GM10847 (cell line): Measurements from ENCODE around the gene CBFA2T2.

Experiments
- POLR2A ChIP-seq: IDR thresholded peaks from 2 replicates; pipeline ENCODE4 v1.6.1; 2011; ENCODE audit not compliant: insufficient read length; ENCODE audit errors: extremely low read depth

The CBFA2T2 gene

GRCh38 chr20:33490934-33491656, 1.2 kb downstream of the CBFA2T2 start:
- TF ChIP-seq POLR2A = no peak

DNA sequence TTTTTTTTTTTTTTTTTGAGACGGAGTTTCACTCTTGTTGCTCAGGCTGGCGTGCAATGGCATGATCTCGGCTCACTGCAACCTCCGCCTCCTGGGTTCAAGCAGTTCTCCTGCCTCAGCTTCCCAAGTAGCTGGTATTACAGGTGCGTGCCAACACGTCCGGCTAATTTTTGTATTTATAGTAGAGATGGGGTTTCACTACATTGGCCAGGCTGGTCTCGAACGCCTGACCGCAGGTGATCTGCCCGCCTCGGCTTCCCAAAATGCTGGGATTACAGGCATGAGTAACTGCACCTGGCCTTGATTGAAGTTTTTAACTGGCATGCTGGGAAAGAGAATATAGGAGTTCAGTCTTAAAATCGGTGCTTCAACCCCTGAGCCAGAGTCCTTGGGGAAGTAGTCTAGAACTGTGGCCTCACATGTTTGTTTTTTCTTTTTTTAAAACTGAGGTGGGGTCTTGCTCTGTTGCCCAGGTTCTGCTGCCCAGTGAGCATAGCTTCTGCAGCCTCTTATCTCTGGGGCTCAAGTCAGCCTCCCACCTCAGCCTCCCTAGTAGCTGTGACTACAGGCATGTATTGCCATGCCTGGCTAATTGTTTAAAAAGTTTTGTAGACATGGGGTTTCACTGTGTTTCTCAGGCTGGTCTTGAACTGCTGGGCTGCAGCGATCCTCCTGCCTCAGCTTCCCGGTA, 3.3 kb downstream of the CBFA2T2 start:
- no peak for TF ChIP-seq POLR2A

GRCh38 chr20:33499355-33499754, 9.5 kb downstream of the CBFA2T2 start:
- no peak for TF ChIP-seq POLR2A

GRCh38 chr20:33501000-33501399, 11.1 kb downstream of the CBFA2T2 start:
- no peak for TF ChIP-seq POLR2A

DNA sequence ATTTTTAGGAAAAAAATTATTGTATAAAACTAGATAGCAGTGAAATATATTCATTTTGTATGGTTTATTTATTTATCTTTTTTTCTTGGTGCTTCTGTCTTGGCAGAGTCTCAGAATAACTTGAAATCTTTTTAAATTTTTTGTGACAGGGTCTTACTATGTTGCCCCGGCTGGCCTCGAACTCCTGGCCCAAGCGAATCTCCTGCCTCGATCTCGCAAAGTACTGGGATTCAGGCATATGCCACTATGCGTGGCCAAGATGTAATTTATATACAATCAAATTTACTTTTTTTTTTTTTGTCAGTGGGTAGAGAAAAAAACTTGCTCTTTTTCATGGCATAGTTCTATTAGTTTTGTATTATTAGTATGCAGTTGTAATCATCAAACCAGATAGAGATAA, 13.7 kb downstream of the CBFA2T2 start:
- no peak for TF ChIP-seq POLR2A

DNA sequence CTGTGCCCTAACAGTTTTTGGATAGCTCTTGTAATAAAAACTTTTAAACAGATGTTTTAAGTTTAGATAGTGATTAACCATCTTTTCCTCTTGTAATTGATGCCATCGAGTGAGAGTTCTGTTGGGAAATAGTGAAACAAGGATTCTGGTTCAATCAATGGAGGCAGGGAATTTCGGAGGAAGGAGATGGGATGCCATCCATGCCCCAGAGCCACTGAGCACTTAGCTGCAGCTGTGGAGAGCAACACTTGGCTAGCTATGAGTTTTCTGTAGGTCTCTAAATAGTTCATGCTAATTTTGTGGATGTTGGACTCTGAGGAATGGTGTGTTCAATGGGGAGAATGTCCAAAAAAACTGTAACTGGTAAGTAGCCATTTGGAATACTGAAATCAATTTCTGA, 16.7 kb downstream of the CBFA2T2 start:
- TF ChIP-seq POLR2A = no peak

- no peak for TF ChIP-seq POLR2A
These were observed 17.6 kb downstream of the CBFA2T2 start for GRCh38 chr20:33507461-33507860.

DNA sequence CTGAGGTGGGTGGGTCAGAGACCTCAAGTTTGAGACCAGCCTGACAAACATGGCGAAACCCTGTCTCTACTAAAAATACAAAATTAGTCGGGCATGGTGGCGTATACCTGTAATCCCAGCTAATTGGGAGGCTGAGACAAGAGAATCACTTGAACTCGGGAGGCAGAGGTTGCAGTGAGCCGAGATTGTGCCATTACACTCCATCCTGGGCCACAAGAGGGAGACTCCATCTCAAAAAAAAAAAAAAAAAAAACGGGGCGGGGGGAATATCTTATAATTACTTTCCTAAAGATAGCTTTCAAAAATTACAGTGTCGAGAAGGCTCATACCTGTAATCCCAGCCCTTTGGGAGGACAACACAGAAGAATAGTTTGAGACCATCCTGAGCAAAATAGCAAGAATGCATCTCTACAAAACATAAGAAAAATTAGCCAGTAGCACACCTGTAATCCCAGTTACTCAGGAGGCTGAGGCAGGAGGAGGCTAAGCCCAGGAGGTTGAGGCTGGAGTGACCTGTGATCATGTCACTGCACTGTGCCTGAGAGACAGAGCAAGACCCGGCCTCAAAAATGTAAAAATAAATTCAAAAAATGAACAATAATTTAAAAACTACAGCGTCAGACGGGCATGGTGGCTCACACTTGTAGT, 25.8 kb downstream of the CBFA2T2 start:
- TF ChIP-seq POLR2A = no peak

DNA sequence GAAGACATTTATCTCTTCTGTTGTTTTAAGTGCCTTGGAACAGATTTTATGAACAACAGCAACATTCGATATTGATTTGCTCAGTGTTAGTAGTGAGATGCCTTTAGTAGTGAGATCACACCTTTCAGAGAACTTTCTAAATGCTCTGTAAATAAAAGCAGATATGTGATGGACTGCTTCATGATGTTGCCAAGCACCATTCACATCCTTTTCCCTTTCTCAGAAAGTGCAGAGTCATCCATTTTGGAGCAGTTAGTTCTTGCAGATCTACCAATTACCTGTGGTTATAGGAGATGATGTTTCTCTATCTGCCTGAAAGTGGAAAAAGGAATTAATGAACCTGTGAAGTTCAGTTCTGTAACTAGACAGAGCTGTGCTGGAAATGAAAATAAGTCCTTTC, 27.0 kb downstream of the CBFA2T2 start:
- no peak for TF ChIP-seq POLR2A

GRCh38 chr20:33518071-33518470, 28.2 kb downstream of the CBFA2T2 start:
- no peak for TF ChIP-seq POLR2A

DNA sequence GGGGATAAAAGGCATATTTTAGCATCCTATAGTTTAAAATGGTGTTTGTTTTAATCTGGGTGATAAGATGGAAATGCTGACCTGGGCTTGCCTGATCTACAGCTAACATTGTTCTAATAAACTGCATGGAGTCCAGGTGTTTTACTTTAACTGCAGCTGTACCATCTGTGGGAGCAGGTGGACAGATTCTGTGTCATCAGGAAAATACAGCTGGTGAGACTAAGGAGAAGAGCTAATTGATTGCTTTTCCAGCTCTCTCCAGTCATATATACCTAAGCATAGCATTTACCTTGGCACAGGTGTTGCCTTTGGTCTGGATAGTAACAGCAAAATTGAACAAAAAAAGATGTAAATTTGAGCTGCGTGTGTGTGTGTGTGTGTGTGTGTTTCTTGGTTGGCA, 31.6 kb downstream of the CBFA2T2 start:
- TF ChIP-seq POLR2A = no peak

DNA sequence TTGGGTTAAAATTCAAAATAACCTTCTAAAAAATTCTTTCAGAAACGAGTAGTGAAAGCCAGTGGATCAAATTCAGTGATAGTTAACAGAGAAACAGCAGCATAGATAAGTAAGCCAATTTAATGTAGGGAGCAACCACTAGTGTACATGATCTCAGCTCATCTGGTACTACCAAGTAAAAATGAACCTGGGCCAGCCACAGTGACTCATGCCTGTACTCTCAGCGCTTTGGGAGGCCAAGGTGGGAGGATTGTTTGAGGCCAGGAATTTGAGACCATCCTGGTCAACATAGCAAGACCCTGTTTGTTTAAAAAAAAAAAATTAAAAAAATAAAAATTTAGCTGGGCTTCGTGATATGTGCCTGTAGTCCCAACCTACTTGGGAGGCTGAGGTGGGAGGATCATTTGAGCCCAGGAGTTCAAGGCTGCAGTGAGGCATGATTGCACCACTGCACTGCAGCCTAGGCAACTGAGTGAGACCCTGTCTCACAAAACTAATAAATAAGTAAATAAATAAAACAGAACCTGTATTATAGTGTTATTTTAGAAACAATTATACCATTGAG, 32.4 kb downstream of the CBFA2T2 start:
- TF ChIP-seq POLR2A = no peak

DNA sequence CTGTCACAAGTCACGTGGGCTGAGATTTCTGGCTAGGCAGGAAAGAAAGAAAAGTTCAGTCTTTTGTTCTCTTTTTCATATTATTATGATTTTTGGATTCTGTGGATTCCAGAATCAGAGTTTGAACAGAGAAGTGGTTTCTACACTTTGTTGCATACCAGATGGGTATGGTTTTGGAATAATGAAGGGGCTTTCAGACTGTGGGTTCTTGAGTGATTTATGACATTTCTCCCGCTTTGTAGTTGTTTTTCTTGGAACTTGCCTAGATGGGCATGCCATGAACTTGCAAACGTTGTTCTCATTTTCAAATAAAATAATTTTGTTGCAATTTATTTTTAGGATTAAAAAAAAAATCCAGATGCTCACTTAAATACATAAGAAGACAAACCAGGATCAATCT, 34.4 kb downstream of the CBFA2T2 start:
- no peak for TF ChIP-seq POLR2A

- TF ChIP-seq POLR2A = no peak
These were observed 36.9 kb downstream of the CBFA2T2 start for GRCh38 chr20:33526769-33527168.

DNA sequence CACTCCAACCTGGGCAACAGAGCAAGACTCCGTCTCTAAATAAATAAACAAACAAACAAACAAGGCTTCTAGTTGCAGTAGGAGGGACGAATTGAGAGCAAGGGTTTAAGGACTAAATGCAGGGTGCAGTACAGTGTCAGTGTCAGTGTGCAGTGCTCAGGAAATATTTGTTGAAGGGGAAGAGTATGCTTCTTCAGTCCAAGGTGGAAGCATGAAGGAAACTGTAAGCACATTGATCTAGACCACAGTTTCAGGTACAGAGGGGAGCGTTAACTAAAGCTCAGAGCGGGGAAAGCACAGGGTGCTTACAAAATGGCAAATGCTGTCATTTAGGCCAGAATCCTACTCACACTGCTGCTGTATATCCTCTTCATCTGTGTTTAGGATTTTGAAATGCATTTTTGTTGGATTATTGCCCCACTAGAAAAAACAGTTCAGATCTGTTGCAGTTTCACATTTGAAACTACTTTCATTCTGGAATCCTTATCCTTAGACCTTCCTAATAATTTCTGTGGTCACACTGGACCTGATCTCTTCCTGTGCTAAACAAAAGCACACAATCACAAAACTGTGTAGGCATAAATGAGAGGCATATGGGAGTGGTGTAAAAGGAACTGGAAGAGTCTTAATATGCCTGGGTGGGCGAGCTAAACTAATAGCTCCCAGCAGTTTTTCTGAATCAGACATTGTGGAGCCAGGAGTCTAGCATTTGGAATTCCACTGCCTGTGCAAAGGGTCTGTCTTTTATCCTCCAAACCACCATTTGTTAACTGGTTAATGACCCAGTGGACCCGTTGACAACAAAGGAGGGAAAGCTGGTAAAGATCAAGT, 41.4 kb downstream of the CBFA2T2 start:
- TF ChIP-seq POLR2A = no peak

DNA sequence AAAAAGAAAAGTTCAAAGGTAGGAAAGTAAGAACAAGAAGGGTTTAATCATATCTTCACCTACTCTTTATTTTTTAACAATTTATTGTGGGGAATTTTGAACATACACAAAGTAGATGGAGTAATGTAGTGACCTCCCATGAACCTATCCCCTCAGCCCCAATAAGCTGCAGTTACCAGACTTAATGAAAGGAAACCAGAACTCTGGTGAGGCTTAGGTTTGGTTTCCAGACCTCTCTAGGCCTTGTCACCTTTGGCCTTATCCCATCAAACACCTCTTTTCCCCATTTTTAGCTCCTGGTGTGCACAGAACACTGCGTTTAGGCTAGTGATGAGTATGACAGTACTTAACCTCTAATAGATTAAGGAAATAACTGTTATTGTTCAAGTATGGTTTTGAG, 42.0 kb downstream of the CBFA2T2 start:
- no peak for TF ChIP-seq POLR2A
